Testis (tissue), 2 donors: ENCODE measurements around the gene DEAF1.

Experiments
- POLR2A ChIP-seq: fragments of 450-650 bp; IDR thresholded peaks from one replicate; pipeline ENCODE4 v1.6.1; 2017; ENCODE audit warnings: antibody characterized with exemption, mild to moderate bottlenecking, moderate library complexity
- TF ChIP-seq, protein P1 (sequence below), 3 experiments: fragments of 450-650 bp in 2 of 3; fragments of 200-600 bp in 1 of 3; sonication (generic) in 1 of 3; IDR thresholded peaks; one replicate each; pipeline ENCODE4 v1.5.1; 2016 to 2019; ENCODE audit warnings: antibody characterized with exemption in 3 of 3, mild to moderate bottlenecking in 2 of 3, moderate library complexity in 1 of 3

DNA sequence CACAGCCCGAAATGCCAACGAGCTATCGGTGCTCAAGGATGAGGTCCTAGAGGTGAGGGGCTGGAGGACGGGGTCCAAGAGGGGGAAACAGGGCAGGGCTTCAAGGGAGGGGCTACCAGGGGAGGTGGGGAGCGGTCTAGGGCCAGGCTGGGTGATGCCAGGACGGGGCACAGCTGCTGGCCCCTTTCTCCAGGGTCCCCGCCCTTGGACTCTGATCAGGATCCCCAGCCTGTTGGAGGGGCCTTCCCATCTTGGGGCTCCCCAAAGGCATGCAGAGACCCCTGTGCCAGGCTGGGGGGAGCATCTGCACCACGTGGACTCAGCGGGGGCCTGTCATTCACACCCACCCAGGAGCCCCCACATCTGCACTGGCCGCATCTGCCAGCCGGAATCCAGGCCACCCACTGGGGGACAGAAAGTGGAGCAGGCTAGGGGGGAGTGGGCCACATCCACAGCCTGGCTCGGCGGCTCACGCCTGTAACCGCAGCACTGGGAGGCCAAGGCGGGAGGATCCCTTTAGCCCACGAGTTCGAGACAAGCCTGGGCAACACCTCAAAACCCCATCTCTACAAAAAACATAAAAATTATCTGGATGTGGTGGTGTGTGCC, 29.9 kb upstream of the DEAF1 start:
- TF ChIP-seq, protein P1, sequence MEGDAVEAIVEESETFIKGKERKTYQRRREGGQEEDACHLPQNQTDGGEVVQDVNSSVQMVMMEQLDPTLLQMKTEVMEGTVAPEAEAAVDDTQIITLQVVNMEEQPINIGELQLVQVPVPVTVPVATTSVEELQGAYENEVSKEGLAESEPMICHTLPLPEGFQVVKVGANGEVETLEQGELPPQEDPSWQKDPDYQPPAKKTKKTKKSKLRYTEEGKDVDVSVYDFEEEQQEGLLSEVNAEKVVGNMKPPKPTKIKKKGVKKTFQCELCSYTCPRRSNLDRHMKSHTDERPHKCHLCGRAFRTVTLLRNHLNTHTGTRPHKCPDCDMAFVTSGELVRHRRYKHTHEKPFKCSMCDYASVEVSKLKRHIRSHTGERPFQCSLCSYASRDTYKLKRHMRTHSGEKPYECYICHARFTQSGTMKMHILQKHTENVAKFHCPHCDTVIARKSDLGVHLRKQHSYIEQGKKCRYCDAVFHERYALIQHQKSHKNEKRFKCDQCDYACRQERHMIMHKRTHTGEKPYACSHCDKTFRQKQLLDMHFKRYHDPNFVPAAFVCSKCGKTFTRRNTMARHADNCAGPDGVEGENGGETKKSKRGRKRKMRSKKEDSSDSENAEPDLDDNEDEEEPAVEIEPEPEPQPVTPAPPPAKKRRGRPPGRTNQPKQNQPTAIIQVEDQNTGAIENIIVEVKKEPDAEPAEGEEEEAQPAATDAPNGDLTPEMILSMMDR (IDR thresholded peaks at IDR 0.05), result no peak
- no peak for TF ChIP-seq POLR2A
